Measurements from ENCODE around the gene LIX1L.

Gene LIX1L

DNA sequence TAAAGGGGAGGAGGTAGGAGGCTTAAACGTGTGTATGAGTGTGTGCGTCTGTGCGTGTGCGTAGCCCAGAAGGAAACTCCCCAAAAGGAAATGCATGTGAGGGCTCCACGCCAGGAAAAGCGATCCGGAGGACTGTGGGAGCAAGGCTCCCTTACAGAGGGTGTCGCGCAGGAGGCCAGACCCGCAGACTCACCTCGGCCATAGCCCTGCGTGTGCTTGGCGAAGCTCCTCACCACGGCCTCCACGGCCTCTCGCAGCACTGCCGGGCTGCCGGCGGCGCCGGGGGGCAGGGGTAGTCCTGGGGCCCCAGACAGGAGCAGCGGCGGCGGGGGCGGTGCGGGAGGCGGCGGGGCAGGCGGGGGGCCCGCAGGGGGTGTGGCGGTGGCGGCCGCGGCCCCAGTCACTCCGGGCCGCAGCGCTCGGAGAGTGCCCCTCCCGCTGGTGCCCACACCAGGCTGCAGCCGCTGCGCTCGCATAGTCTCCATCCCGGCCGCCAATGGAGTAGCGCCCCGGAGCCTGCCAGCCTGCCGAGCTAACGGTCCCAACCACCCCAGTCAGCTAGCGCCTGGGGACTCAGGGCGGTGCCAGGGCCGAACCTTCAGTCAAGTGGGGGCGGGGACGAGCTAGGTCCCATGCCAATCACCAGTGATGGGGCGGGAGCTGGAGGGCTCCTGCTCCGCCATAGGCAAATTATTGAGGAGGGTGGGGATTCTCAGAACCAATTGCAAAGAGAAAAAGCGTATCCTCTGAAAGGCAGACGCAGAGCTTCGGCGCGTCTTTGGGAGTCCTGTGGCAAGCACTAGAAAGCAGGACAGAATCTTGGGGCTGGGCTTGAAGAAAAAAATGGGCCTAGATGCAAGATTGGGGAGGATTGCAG, at the start of gene LIX1L:
LIX1L (minus strand) TSS at position 575 of the 877 bp plus-strand sequence; CDS start at position 485, 90 bp downstream.
- DNase-seq (ENCODE audit: low read depth) = peak; percentile 93

- DNase-seq (ENCODE audit: low read depth) = no peak
These were observed 43.9 kb upstream of the LIX1L start for GRCh38 chr1:146001709-146002108.

DNA sequence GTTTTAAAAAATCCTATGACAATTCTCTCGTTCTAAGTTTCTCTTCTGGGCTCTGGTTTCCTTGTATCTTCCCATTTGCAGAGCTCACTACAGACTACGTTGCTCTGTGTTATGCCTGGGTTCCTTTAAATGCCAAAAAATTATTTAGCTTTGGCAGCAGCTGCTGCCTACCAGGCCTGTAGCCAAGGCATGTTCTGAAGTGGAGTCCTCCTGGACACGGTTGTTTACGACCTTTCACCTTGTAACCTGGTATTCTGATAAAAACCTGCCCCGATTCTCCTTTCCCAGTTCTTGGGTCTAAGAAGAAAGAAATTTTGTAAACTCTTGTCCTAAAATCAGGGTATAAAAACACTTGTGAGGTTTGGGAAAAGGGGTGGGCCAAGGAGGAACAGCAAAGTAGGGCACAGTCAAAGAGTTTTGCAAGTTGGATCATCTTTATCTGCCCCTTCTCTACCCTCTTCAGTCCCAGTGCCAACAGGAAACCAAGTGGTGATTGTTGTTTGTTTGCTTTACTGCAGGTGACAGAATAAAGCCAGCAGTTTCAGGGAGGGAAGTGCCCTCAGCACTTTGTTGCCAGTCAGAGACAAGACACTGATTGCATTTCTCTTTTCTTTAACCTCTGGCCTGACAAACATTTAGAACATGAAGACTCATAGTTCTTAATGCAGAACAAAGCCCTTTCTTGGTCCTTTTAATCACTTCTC, 41.7 kb upstream of the LIX1L start:
- DNase-seq (ENCODE audit: low read depth) = peak; percentile 25

- DNase-seq (ENCODE audit: low read depth) = no peak
These were observed 39.9 kb upstream of the LIX1L start for GRCh38 chr1:145997718-145998023.

DNA sequence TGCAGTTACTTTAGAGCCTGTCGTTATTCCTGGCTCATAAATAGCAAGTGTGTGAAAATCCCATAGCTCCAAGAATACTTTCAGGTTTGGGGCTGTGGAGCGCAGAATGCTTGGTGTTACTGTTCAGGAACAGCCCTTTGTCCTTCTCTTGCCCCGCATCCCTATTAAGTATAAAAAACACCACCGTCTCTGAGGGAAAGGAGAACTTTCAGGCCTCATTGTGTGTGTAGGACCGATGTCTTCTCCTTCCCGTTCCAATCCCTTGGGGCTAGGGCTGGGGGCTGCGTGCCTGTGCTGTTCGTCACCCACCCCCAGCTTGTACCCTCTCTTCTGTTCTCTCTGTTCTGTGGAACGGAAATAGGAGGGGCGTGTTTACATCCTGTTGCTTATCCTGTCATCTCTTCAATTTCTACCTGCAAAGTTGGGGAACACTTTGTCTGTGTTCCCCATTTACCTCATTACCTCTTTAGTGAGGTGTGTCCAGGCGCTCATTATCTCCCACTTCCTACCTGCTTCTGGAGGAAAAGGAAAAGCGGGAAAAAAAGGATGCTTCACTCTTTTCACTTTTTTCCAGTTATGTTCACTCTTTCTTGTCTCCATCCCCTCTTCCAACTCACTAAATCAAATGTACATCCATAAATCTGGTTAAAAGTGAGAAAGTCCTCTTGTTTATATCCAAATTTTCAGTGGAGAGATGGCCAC, 39.4 kb upstream of the LIX1L start:
- peak; percentile 57 for DNase-seq (ENCODE audit: low read depth)

- peak; percentile 87 for DNase-seq (ENCODE audit: low read depth)
These were observed 38.7 kb upstream of the LIX1L start, which contains the start of gene TXNIP for GRCh38 chr1:145996433-145997015. Gene TXNIP (minus strand): TSS chr1:145996579. CDS start chr1:145996266, 313 bp downstream.

GRCh38 chr1:145995964-145996432, 38.2 kb upstream of the LIX1L start:
- DNase-seq (ENCODE audit: low read depth) = no peak

DNA sequence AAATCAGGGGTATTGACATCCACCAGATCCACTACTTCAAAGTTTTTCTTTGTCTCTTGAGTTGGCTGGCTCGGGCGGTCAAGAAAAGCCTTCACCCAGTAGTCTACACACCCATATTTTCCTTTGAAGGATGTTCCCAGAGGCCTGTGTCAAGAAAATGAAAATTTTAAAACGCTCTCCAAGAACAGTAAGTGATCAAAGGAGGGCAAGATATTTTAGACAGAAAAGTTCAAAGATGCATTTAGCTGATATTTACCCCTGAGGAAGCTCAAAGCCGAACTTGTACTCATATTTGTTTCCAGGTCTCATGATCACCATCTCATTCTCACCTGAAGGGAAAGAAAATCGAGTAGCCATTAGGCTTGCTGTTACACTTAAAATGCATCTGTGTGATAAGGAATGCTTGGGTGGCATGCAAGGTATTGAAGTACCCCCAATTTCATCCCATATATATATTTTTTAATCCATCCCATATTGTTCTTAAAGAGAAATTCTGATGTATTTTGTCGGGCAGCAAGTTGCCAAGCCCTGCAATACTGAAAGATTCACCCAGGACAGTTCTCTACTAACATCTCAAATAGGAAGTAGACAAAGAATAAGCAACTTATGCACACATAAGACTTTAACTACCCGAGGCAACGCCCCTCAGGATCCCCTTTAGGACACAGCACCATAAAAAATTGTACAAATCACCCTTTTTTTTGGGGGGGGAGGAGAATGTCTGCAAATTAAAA, 37.5 kb upstream of the LIX1L start:
- no peak for DNase-seq (ENCODE audit: low read depth)

GRCh38 chr1:145994391-145995120, 36.7 kb upstream of the LIX1L start:
- peak; percentile 21 for DNase-seq (ENCODE audit: low read depth)

- DNase-seq (ENCODE audit: low read depth) = no peak
These were observed 36.0 kb upstream of the LIX1L start for GRCh38 chr1:145993618-145994390.

- no peak for DNase-seq (ENCODE audit: low read depth)
These were observed 35.3 kb upstream of the LIX1L start for GRCh38 chr1:145992958-145993617.

- DNase-seq (ENCODE audit: low read depth) = no peak
These were observed 34.7 kb upstream of the LIX1L start for GRCh38 chr1:145992502-145992936.

GRCh38 chr1:145991735-145992412, 34.1 kb upstream of the LIX1L start:
- no peak for DNase-seq (ENCODE audit: low read depth)

DNA sequence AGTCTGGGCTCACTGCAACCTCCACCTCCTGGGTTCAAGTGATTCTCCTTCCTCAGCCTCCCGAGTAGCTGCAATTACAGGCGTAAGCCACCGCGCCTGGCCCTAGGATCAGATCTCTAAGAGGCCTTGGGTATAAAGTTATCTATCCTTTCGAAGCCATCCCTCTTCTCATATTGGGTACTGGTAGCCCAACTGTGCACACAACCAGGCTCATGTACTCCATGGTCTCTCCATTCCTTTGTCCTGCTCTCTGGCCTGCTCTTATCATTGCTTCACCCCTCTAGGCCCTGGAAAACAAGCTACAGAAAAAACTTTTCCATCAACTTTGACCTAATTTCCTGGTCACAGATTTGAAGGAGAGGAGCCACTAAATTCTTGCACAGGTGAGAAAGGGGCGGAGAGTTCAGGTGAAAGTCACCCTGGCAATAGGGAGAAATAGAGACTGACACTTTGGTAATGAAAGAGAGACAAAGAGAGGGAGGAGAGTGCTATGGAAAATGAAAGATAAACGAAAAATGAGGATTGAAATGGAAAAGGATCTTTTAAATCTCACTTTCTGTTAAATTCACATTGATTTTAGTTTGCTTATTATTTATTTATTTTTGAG, 32.5 kb upstream of the LIX1L start:
- DNase-seq (ENCODE audit: low read depth) = no peak

DNA sequence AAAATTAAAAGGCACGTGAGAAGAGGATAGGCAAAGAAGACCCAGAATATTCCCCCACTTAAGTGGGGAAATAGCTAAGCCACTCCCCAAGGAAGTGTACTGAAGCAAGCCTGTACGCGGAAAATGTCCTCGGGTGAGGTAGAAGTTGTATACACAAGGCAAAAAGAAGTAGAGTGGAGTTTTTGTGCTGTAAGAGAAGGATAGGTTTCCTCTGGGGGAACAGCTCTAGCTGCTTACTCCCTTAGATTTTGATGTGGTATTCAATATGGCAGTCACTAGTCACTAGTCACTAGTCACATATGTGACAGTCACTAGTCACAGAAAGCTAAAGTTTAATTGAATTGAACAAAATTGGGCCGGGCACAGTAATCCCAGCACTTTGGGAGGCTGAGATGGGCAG, 31.0 kb upstream of the LIX1L start:
- no peak for DNase-seq (ENCODE audit: low read depth)

DNA sequence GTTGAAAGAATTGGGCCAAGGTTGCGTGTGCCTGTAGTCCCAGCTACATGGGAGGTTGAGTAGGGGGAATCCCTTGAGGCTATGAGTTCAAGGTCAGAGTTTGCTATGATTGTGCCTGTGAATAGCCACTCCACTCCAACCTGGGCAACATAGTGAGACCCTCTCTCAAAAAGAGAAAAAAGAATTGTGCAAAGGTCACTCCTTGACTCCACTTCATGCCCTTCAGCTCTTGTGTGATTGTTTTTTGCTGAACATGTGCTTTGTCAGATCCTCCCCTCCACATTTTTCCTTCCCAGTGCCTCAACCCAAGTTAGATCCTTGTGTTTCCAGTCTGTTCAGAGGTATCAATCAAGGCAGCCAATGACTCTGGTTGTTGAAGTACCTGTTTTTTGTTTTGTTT, 30.1 kb upstream of the LIX1L start:
- DNase-seq (ENCODE audit: low read depth) = no peak

- DNase-seq (ENCODE audit: low read depth) = no peak
These were observed 28.7 kb upstream of the LIX1L start for GRCh38 chr1:145986551-145986950.

Data from T-helper 22 cell (primary cell).